Measurements from ENCODE around the gene EXD3.
A peak's percentile ranks its signal among the peaks of the same experiment; 100 is the strongest.

EXD3 gene

DNA sequence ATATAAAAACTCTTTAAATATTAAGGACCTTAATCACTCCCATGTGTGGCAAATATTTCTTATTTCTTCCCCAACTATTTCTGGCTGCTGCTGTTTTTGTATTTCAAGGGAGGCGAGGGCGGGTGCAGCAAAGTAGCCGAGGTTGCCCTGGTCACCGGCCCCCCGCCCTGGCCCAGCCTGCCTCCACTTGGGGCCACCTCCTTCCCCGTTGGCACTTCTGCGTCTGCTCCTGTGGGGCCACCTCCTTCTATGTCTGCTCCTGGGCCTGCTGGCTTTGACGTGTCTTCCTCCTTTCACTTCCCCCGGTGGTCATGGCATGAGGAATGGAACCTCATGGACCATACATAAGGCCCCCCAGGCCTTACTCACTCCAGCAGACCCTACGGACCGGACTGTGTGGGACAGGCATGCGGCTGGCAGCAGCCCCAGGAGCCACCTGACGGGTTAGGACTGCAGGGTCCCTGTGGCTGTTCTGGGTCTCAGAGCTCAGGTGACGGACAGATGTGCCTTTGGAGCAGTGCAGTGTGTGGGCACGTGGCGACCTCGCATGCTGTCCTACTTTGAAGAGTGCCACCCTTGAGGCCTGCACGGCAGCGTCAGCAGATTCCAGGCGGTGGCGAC, 24.0 kb upstream of the EXD3 start:
- no peak for DNase-seq

- no peak for DNase-seq
Measured at GRCh38 chr9:137445930-137446431, 23.0 kb upstream of the EXD3 start.

- peak; percentile 37 to 75 for DNase-seq
Measured at GRCh38 chr9:137445275-137445807, 22.4 kb upstream of the EXD3 start.

- DNase-seq, result no peak
Measured at GRCh38 chr9:137444106-137444790, 21.3 kb upstream of the EXD3 start.

DNA sequence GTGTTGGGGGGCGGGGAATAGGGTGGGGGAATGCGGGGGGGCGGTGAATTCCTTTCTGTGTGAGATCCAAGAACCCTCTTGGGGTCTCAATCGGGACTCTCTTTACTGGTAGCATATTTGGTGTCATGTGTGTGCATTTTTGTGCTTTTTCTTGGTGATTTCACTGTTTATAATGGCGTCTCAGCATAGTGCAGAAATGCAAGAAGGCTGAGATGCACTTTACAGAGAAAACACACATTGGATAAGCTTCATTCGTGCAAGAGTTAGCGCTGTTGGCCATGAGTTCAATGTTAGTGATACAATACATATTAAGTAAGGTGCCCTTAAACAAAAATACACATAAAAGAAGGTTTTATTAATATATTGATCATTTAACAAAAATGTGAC, 19.0 kb upstream of the EXD3 start:
- no peak for DNase-seq

DNA sequence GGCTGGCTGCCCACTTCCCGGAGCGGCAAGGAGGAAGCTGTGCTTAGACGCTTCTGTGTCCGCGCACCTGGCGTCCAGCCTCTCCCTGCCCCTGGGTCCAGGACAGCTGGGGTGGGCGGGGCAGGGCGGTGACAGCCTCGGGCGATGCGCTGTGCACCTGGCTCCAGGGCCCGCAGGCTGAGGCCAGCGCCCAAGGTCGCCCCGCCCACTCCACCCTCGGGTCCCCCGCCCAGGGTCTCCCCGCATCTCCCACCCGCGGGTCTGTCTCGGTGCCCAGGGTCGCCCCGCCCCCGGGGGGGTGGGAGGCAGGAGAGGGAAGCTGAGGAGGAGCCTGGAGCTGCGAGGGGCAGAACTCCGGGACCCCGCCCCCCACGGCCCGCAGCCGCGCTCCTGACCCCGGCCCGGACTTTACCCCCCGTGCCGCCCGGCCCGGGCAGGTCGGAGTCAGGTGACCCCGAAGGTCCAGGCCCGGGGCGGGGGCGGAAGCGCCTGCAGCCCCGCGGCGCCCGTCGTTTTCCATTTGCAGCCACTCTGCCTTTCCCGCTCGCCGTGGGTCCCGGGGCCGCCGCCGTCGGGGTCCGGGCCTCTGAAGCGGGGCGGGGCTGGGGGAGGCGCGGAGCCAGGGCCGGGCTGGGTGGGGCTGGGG, 18.4 kb upstream of the EXD3 start, which contains the start of gene ENTPD8:
TSS of gene ENTPD8 (minus strand) at position 69 of the 646 bp plus-strand sequence. CDS start 3,072 bp downstream, outside the sequence.
- DNase-seq, result peak; percentile 42 to 64

DNA sequence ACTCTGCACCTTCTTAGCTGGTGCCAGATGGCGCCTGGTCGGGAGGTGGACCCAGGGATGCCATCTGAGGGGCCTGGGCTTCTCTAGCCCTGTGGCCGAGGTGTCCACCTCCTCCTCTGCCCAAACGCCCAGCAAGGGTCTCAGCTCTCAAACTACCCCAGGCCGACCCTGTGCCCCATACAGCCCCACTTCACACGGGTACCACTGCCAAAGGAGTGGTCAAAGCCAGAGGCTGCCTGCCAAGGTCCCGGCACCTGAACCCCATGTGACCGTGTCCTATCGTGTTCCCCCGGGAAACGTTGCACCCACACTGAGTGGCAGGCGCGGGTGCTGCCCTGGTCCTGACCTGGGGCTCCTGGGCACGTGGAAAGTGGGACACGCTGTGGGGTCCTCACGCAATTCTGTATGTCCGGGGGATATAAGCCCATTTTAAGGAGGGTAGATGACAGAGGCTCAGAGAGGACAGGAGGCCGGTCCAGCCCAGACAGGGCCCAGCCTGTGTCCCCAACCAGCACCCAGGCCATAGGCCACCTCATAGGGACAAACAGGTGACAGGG, 16.3 kb upstream of the EXD3 start:
- DNase-seq, result no peak

DNA sequence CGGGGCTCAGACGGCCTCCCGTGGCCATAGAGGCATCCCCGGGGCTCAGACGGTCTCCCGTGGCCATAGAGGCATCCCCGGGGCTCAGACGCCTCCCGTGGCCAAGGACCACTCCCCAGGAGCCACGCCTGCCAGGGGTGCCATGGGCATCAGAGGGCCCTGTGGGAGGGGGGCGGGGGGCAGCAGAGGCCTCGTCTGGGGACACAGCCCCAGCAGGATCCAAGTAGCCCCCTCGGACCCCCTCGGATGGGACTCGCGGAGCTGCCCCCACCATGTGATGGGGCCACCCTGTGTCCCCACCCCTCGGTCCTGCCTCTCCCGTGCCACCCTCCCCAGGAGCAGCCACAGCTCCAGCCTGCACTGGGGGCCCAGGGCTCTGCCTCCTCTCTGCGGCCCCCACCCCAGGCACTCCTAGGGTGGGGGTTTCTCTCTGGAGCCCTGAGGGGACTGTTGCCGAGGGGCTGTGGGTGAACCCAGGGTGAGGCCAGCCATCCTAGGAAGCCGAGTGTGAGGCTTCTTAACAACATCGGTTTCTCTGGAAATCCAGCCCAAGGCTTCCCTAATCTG, 15.7 kb upstream of the EXD3 start:
- no peak for DNase-seq

GRCh38 chr9:137437691-137438590, 15.0 kb upstream of the EXD3 start:
- DNase-seq, result no peak

- DNase-seq, result no peak
Measured at GRCh38 chr9:137436761-137437600, 14.0 kb upstream of the EXD3 start.

GRCh38 chr9:137435980-137436760, 13.2 kb upstream of the EXD3 start:
- peak; percentile 42 to 76 for DNase-seq

DNA sequence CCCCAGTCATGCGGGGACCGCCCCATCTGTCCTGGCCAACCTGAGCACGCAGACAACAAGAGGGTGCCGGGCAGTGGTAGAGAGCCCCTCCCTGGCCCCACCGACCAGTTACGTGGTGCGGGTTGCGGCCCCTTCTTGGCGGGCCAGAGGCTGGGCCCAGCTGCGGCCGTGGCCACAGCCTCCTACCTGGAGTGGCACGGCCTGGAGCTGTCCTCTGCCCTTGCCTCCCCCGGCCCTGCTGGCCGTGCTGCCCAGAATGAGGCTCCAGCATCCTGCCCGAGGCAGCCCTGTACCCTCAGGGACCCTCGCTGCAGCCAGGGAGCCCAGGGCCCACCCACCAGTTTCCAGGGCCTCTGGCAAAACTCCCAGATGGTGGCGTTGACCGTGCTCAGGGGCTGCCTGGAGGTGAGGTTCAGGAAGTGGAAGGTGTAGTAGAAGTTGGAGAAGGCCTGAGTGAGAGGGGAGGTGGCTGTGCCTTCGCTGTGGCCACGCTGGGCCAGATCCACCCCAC, 12.5 kb upstream of the EXD3 start:
- no peak for DNase-seq

- DNase-seq, result no peak
Measured at GRCh38 chr9:137434498-137435380, 11.8 kb upstream of the EXD3 start.

GRCh38 chr9:137433916-137434431, 11.0 kb upstream of the EXD3 start:
- no peak for DNase-seq

DNA sequence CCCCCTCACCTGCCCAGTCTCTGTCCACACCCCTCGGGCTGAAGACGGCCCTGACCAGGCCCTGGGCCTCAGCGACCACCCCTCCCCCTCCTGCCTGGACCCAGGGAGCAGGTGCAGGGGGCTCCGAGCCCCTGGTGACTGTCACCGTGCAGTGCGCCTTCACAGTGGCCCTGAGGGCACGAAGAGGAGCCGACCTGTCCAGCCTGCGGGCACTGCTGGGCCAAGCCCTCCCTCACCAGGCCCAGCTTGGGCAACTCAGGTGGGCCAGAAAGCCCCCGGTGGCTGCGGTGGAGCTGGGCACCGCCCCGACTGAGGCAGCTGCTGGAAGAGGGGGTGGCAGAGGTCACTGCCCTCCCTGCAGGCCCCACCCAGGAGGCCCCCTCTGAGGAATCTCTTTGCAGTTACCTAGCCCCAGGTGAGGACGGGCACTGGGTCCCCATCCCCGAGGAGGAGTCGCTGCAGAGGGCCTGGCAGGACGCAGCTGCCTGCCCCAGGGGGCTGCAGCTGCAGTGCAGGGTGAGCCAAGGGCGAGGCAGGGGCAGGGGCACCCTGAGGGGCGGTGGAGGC, 10.5 kb upstream of the EXD3 start:
- DNase-seq, result no peak

DNA sequence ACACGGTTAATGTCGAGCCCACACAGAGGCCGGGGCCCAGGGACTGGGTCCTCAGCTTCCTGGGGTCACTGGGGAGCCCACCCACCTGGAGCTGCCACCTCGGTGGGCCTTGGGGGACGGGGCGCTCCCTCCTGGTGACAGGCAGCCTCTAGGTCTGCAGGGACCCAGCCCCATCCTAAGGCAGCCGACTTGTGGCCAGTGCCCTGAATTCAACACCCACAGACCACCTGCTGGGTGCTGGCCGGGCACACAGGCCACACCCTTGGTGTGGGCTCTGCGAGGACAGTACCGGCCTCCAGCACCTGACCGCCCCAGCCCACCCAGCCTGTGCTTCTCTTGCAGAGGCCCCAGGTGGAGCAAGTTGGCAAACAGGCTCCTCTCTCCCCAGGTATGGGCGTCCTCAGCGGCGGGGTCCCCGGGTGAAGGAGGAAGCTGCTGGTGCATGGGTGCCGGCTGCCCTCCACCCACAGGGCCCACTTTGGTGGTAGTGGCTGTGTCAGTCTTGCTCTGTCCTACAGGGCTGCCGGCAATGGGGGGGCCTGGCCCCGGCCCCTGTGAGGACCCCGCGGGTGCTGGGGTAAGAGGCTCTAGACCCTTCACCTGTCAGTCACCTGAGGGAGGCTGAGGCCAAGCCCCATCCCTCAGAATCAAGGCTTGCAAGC, 9.9 kb upstream of the EXD3 start:
- DNase-seq, result no peak

DNA sequence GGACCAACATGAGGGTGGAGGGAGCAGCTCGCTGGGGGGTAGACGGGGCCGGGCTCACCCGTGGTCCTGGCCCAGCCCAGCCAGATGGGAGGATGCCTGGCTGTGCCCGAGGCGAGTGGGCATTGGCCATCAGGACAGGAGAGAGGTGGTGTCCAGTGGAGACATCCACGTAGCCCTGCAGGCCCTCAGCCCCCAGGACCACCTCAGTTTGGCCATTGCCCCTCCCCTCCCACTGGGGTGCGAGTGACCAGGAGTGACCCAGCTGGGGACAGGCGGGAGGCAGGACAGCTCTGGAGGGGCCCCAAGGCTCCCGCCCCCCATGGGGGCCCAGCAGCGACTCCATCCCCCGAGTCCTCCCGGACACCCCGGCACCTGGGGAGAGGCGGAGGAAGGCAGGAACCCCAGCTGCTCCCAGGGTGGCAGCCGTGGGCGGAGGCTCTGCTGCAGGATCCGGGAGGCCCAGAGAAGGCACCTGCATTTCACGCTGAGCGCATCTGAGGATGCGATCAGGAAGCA, 8.5 kb upstream of the EXD3 start:
- DNase-seq, result no peak
